Measurements from ENCODE around the gene GATB.

- TF ChIP-seq CTCF (conservative IDR thresholded peaks at IDR 0.05) (no peak), ZFX (IDR thresholded peaks at IDR 0.05) (no peak)
Measured at GRCh38 chr4:151624626-151625565, 135.9 kb downstream of the GATB start.

Data from C4-2B (cell line).